Caki2 (cell line): ENCODE measurements around the gene DOCK6. TPM values are rescaled to one million over a fixed set of nuclear protein-coding genes. Genes with fewer than 3 reads are reported as not detected.

Source experiments
- DNase-seq: peaks from one replicate; pipeline ENCODE4 v3.0.0-alpha.2; 2015; ENCODE audit warnings: low read depth
- in situ Hi-C: cut with HindIII; loops from 2 replicates; pipeline ENCODE4 v1.10.0; 2016; ENCODE audit warnings: low sequenced_read_pairs, low pct_unique_long_range_greater_than_20kb, mixed read lengths
- total RNA-seq: library from RNA; depleted of rRNA; stranded (reverse); fragments of >200 nt; shearing (Covaris generic); gene quantifications from 2 replicates; pipeline ENCODE4 v1.2.3, GENCODE V29; 2014; ENCODE audit warnings: low replicate concordance

DOCK6 gene
- total RNA-seq, 1 experiment from 2014 or later, result 14.1 TPM

DNA sequence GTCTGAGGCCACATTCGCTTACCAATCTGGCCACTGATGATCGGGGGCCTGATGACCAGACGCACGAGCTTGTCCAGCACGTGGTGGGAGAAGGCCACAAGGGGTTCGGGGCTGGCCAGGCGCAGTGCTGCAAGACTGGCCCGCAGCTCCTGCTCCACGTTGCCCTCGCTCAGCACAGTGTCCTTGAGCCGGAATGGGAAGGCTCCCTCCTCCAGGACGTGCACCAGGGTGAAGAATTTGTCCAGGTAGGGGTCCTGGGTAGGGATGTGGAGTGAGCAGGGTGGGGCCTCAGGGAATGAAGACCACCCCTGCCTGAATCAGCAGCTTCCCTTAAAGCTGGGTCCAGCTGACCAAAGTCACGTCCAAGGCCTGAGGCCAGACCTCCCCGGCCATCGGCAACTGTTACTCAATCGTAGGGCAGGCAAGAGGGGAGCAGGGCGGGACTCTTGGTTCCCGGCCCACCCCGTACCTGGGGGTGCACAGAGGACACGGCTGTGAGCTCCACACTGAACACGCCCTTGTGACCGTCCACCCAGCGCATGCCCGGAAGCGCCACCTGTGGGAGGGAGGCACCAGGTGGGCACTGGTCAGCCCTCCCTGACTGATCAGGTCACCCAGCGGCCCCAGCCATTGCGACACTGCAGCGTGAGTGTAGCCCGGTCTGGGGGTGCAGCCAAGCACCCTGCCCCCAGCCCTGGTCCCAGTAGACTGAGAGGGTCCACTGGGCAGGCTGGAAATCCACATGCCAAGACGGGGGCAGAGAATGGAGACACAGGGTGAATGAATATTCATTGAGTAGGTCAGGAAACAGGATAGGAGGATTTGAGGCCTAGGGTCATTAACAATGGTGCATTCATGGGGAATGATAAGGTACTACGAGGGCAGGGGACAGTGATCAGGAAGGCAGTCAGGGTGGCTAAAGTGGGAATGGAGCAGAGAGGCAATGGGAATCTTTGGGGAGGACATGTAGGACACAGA, 25.7 kb downstream of the DOCK6 start:
- no peak for DNase-seq
- in situ Hi-C loops, result no loop called here

DNA sequence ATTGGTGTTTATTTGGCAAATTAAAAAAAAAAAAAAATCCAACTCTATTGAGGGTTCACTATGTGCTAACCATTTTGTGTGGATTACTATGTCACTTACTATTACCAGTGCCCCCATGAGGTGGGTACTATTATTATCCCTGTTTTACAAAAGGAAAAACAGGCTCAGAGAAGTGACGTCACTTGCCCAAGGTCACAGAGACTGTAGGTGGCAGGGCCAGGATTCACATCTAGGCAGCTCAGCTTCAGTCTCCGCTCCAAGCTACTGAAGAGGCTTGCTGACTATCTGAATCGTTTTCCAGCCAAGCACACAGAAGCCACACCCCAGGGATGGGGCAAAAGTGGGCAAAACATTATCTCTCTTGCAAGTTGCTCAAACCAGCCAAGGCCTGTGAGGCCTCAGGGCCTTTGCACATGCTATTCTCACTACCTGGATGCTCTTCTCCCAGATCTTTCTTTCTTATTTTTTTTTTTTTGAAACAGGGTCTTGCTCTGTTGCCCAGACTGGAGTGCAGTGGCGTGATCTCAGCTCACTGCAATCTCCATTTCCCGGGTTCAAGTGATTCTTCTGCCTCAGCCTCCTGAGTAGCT, 27.7 kb downstream of the DOCK6 start:
- in situ Hi-C loops, result no loop called here
- no peak for DNase-seq

DNA sequence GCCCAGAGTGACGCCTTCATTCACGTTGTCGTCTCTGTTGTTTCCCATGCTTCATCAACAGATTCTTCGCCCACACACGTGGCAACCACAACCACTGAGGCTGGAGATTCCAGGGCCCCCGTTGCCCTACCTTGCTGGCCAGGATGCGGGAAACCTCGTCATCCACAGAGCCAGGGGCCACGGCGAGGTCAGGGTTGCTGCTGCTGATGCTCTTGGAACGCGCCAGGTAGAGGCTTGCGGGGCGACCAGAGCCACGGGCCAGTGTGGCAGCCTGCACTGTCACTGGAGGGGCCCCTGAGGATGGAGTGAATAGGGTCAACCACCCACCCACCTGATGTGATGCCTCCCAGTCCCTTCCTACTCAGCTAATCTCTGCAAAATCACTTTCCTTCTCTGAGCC, 29.3 kb downstream of the DOCK6 start:
- DNase-seq, result no peak
- in situ Hi-C loops, result no loop called here

DNA sequence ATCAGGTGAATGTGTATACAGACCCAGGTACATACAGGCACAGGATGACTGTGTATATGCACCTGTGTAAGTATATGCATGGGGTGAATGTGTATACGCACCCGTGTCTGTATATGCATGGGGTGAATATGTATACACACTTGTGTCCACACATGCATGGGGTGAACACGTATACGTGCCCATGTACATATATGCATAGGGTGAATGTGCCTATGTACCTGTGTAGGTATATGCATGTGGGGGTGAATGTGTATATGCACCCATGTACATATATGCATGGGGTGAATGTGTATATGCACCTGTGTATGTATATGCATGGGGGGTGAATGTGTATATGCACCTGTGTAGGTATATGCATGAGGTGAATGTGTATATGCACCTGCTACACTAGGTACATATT, 29.8 kb downstream of the DOCK6 start:
- in situ Hi-C loops, result no loop called here

DNA sequence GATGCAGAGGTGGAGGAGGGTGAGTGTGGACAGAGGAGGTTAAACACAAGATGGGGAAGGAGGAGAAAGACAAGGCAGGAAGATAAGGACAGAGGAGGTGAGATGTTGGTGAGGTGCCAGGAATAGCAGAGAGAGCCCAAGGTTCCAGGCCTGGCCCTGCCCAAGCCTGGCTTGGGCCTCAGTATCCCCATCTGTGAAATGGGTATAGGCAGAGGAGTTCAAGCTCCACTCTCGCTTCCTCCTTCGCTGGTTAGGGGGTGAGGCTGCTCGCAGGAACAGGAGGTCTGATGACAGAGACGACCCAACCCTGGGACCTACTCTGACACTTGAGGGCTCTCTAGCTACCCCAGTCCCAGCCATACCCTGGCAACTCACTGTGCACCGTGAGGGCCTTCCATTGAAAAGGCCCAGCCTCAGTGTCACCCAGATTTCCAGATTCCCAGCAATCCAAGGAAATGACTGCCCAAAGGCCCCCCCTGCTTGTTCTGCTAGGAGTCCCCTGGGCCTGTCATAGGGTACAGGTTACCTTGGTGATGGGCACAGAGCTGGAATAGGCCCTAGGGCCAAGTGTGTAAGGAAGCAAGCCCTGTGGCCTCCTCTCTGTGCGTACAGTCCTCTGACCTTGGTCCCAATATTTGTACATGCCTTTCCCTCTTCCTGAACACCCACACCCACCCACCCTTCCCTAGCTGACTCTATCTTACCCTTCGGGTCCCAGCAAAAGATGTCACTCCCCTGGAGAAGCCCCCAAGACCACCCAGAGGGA, 31.5 kb downstream of the DOCK6 start:
- in situ Hi-C loops, result no loop called here
- DNase-seq, result no peak

More for the DNA sequence above, 29.8 kb downstream of the DOCK6 start:
- no peak for DNase-seq

DNA sequence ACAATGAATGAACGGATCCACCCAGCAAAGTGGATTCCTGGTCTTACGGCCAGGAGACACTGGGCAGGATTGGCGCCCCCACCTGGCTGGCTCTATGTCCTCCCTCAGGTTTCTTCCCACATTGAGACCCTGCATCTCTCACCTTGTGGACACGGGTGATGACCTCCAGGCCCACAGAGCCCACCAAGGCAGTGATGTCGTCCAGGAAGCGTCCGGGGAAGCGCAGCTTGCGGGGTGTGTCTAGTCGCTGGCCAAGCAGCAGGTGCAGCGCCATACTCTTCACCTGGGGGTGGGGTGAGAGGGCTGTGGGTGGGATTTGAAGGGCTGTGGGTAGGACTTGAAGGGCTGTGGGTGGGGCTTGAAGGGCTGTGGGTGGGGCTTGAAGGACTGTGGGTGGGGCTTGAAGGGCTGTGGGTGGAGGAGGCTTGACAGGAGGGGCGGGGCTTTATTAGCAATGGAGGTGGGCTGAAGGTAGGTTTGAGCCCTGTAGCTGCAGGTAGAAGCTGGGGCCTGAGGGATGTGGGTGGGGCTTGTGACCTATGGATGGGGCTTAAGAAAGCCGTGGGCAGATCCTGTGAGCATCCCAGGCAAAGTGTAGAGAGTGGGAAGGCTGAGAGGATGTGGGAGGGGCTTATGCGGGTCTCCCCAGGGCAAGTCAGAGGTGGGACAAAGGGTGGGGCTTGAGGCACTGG, 35.0 kb downstream of the DOCK6 start:
- in situ Hi-C loops, result no loop called here
- DNase-seq, result peak; percentile 13

DNA sequence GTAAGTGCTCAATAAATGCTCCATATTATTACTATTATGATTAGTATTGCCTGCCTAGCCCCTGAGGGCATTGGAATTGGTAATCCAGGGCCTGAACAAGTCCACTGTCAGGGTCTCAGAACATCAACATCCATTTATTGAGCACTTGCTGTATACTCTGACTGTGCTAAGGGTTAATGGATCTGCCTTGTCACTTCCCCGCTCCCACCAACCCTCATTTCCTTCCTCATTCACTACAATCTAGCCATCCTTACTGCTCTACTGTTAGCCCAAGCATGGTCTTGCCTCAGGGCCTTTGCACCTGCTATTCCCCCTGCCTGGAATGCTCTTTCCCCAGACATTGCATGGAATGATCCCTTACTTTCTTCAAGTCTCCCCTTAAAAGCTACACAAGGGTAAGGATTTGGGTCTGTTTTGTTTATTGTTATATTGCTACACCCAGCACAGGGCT, 35.6 kb downstream of the DOCK6 start:
- DNase-seq, result no peak
- in situ Hi-C loops, result no loop called here

DNA sequence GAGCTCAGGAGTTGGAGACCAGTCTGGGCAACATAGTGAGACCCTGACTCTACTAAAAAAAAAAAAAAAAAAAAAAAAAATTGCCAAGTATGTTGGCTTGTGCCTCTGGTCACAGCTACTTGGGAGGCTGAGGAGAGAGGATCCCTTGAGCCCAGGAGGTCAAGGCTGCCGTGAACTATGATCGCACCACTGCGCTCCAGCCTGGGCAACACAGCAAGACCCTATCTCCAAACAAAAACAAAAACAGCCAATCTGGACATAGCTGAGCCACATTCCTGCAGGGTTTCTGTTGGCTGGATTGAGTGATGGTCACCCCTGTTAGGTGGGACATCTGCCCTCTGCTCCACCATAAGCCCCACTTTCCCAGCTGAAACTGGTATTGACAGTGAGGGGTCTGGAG, 36.5 kb downstream of the DOCK6 start:
- in situ Hi-C loops, result no loop called here

DNA sequence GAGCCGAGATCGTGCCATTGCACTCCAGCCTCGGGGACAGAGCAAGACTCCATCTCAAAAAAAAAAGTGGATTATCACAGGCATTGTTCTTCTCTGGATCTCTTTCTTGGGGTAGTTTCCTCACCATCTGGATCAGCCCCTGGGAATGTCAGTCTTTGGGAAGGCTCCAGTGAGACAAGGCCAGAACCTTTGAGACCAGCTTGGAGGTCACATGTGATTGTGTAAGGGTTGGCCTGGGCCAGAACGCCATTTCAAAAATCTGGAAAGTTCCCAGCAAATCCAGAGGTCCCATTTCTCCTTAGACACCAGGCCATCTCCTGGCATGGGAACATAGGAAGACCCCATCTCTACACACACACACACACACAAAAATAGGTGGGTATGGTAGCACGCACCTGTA, 37.2 kb downstream of the DOCK6 start:
- no peak for DNase-seq
- in situ Hi-C loops, result no loop called here

More for the DNA sequence above, 36.5 kb downstream of the DOCK6 start:
- no peak for DNase-seq

DNA sequence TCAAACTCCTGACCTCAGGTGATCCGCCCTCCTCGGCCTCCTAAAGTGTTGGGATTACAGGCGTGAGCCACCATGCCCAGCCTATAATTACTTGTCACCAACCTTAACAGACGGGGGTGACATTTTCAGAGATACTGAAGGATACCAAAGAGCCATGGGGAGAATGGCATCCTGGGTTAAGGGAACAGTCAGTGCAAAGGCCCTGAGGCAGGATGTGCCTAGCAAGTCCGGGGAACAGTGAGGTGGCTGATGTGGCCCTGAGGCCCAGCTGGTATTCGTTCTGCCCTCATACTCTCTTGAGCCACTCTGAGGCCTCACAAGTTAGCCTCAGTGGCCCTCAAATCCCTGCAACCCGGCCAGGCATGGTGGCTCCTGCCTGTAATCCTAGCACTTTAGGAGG, 37.9 kb downstream of the DOCK6 start:
- in situ Hi-C loops, result no loop called here
- DNase-seq, result no peak

DNA sequence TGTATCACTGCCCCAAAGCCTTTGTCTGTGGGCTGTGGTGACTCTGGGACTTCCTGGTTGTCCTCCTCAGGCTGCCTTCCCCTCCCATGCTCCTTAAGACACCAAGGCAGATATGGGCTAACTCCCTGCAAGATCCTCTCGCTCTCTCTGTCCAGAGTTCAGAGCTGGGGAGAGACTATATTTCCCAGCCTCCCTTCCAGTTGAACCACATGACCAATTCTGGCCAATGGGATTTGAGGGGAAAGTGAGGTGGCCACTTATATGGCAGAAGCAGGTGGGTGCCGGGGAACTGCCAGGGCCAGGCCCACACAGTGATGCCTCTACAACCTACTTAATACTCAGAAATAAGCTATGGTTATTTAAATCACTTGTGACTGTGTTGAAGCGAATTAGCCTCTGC, 39.1 kb downstream of the DOCK6 start:
- in situ Hi-C loops, result no loop called here

DNA sequence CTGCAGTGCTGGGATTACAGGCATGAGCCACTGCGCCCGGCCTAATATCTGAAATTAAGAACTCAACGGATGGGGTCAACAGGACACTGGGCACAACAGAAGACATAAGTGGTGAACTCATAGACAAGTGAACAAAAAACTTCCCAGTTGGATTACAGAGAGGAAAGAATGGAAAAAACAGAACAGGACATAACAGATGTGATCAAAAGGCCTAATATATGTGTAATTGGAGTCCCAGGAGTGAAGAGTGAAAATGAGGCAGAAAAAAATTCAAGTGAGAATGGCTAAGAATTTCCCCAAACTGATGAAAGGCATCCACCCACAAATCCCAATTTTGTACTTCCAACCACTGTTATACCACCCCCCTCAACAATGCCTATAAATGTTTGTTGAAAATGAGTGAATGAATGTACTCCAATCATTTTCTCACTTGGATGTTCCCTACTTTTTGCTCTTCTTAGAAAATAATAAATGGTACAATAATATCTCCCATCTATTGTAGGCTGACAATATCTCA, 41.2 kb downstream of the DOCK6 start:
- no peak for DNase-seq
- in situ Hi-C loops, result no loop called here

More for the DNA sequence above, 39.1 kb downstream of the DOCK6 start:
- DNase-seq, result no peak

DNA sequence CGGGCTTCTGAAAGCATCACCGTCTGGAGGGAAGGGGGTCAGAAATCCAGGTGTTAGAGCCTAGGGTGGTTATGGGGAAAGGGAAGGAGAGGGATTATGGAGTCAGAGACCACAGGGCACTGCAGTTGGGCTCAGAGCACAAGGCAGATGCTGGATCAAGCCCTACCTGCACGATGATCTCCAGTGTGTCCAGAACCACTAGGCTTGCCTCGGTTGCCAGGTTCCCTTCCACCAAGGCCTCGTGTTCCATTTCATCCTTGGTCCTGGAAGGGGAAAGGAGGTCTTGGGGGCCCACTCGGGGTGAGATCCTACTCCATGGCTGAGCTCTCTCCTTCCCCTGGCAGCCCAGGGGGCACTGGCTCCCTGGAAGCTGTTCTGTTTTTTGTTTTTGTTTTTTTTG, 47.9 kb downstream of the DOCK6 start:
- DNase-seq, result no peak
- in situ Hi-C loops, result no loop called here

DNA sequence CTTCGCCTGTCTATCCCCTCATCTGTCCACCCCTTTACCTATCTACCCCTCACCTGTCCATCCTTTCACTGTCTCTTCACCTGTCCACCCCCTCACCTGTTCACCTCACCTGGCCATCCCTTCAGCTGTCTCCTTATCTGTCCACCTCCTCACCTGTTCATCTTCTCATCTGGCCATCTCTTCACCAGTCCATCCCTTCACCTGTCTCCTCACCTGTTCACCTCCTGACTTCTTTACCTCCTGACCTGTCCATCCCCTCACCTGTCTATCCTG, 51.7 kb downstream of the DOCK6 start:
- in situ Hi-C loops, result no loop called here
- no peak for DNase-seq

DNA sequence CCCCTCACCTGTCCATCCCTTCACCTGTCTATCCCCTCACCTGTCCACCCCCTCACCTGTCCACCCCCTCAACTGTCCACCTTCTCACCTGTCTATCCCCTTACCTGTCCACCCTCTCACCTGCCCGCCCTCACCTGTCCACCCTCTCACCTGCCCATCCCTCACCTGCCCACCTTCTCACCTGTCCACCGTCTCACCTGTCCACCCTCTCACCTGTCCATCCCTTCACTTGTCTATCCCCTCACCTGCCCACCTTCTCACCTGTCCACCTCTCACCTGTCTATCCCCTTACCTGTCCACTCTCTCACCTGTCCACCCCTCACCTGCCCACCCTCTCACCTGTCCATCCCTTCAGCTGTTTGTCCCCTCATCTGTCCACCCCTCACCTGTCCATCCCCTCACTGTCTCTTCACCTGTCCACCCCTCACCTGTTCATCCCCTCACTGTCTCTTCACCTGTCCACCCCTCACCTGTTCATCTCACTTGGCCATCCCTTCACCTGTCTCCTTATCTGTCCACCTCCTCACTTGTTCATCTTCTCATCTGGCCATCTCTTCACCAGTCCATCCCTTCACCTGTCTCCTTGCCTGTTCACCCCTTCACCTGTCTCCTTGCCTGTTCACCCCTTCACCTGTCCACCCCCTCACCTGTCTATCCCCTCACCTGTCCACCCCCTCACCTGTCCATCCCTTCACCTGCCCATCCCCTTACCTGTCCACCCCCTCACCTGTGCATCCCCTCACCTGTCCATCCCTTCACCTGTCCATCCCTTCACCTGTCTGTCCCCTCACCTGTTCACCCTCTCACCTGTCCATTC, 52.3 kb downstream of the DOCK6 start:
- in situ Hi-C loops, result no loop called here
- no peak for DNase-seq

DNA sequence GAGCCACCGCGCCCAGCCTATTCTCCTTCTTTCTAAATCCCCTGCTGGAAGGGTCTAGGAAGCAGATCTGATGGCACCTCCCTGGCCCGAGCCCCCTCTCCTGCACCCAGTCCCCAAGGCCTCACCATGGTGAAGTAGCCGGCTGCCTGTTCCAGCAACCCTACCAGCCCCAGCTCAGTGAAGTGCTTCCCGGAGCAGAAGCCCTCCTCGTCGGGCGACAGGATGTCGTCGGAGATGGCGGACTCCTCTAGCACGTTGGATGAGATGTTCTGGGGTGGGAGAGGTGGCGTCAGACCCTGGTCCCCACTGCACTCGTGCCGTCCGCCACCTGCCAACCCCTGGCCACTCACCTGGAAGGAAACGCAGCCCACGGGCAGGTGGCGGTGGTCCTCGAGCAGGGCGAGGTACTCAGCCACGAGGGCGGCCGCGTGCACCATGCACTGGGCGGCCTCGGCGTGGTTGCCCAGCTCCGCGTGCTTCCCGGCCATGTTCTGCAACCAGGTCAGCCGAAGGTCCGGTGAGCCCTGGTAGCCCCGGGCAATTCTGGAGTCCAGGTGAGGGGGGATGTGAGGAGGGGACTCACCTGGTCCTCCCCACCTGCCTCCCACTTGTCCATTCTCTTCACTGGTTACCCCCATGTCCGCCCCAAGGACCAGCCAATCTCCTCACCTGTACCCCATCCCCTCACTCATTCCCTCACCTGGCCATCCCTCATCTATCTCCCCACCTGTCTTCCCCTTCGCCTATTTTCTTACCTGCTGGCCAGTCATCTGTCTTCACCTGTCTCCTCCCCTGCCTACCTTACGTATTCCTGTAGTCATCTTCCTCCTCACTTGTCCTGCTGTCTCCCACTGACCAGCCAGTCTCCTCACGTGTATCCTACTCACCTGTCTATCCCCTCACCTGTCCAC, 53.5 kb downstream of the DOCK6 start:
- in situ Hi-C loops, result no loop called here
- DNase-seq, result no peak
